ENCODE results near the gene RBCK1. TPM values are rescaled to one million over a fixed set of nuclear protein-coding genes. Genes with fewer than 3 reads are reported as not detected.

The RBCK1 gene
- total and polyA plus RNA-seq, 2 of the 4 experiments (the other 2 are of a cell fraction): 29.9 to 84.2 TPM

DNA sequence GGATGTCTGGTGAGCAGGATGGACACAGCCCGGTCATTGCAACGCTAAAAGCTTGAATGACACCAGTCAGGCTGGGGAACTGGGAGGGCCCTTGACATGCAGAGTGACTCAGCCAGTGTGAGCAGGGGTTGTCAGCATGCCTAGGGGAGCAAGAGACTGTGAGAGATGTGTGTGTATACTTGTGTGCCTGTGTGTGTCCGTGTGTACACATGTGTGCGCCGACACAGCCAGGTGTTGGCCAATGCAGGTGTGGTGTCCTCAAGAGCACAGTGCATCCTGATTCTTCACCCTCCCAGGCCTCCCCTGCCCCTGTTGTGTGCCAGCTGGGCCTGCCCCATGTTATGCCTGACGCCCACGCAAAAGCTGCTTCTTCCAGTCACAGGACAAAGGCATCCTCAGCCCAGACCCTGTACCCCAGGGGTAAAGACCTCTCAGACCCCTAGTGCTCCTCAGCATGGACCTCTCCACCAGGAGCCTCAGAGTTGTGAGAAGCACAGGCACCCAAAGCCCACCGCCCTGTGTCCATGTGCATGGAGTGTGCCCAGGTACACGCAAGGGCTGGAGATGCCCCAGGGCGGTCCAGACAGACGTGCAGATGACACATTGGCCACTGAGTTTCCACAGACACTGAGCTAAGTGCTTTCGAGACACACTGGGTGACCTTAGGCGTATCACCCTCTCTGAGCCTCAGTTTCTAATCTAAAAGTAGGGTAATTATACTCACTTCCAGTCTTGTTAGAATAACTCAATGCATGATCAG, 44.6 kb upstream of the RBCK1 start:
- Histone ChIP-seq H3K36me3 (ENCODE audit: control insufficient read depth, insufficient read depth, low read length) (no peaks in the 10 kb centered on the region), H3K4me2 (ENCODE audit: low read depth, low read length) (no peak overlapping the region), H3K4me1 (ENCODE audit: control insufficient read depth, insufficient read depth, low read length) (peaks cover 26% of the 10 kb centered on the region), H3K79me1 (ENCODE audit: low read depth in 1 of 2, low read length in 2 of 2) (no peaks in the 10 kb centered on the region; a peak in 1 of 4 replicates), H2AFZ (replicated peaks; ENCODE audit: low read length, poor library complexity) (peak overlapping the region; percentile 64), H4K8ac (ENCODE audit: low read depth in 2 of 2, low read length in 2 of 2) (peak overlapping the region; percentile 24 to 45), H2AK9ac (replicated peaks; ENCODE audit: low read depth, low read length, poor library complexity) (peak overlapping the region; percentile 1), H2BK15ac (ENCODE audit: low read depth, low read length) (peak overlapping the region; percentile 95; the same call in 2 of the 3 replicates), H3K27ac (ENCODE audit: insufficient read depth, low read length) (no peak overlapping the region), H3K4me3 (ENCODE audit: insufficient read depth, low read depth, low read length) (no peak overlapping the region), H4K20me1 (ENCODE audit: insufficient read depth, low read length) (no peaks in the 10 kb centered on the region), H2BK120ac (ENCODE audit: low read depth, low read length) (peak overlapping the region; percentile 82), H3K18ac (ENCODE audit: low read depth, low read length) (no peak overlapping the region), H3K23ac (ENCODE audit: low read depth, low read length) (peak overlapping the region; percentile 3; the same call in 1 of the 2 replicates), H3K9me3 (ENCODE audit: control insufficient read depth, insufficient read depth, low read length) (no peaks in the 10 kb centered on the region), H3K9me1 (ENCODE audit: insufficient read depth, low read length) (peaks cover 14% of the 10 kb centered on the region), H2BK5ac (ENCODE audit: low read depth, low read length, poor library complexity, severe bottlenecking) (peak overlapping the region; percentile 18), H4K91ac (ENCODE audit: insufficient read depth, low read depth, low read length) (peak overlapping the region; percentile 88), H3K9ac (ENCODE audit: low read depth, low read length) (0 out of 2 replicates have a peak overlapping the region, but pooled peaks have one; percentile 22), H3K4ac (ENCODE audit: low read depth, low read length) (peak overlapping the region; percentile 71), H3K27me3 (ENCODE audit: control insufficient read depth, insufficient read depth, low read length) (no peaks in the 10 kb centered on the region), H4K5ac (ENCODE audit: low read depth, low read length) (0 out of 2 replicates have a peak overlapping the region, but pooled peaks have one; percentile 8), H2BK20ac (ENCODE audit: low read depth, low read length) (peak overlapping the region; percentile 61), H3K14ac (replicated peaks; ENCODE audit: low read depth, low read length) (peak overlapping the region; percentile 81), H2AK5ac (ENCODE audit: low read depth, low read length) (peak overlapping the region; percentile 77), H3K56ac (ENCODE audit: extremely low read depth, insufficient read depth, low read length) (no peak overlapping the region; the same call in 1 of the 2 replicates)
- whole genome bisulfite sequencing, 2 experiments (ENCODE audit: extremely low coverage in 2 of 2, insufficient read length in 1 of 2): 88% methylated on average over 11 of the region's 13 CpGs; no CpG with 5 or more reads in 1 of the 2 experiments
- in situ Hi-C loops (cut with MboI; ENCODE audit: low sequenced_read_pairs): no loop called here
- intact Hi-C loops (cut with micrococcal nuclease): no loop called here
- TF ChIP-seq CEBPB (IDR thresholded peaks at IDR 0.05; ENCODE audit: low read depth, low read length) (no peak), MAFK (IDR thresholded peaks at IDR 0.05; ENCODE audit: low read depth, low read length) (no peak)
- TF ChIP-seq, protein P1, sequence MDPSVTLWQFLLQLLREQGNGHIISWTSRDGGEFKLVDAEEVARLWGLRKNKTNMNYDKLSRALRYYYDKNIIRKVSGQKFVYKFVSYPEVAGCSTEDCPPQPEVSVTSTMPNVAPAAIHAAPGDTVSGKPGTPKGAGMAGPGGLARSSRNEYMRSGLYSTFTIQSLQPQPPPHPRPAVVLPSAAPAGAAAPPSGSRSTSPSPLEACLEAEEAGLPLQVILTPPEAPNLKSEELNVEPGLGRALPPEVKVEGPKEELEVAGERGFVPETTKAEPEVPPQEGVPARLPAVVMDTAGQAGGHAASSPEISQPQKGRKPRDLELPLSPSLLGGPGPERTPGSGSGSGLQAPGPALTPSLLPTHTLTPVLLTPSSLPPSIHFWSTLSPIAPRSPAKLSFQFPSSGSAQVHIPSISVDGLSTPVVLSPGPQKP (IDR thresholded peaks at IDR 0.05; ENCODE audit: borderline replicate concordance, low read depth, low read length): no peak
- ATAC-seq (ENCODE audit: low read depth): no peak
- no TSS peak for BruUV-seq (replicated peaks)
- CTCF ChIA-PET: interaction anchor here (1.4 kb wide), 1 partner anchor 9 kb away, joined by 9 read pairs; no protein-coding TSS in a partner anchor
- peak; percentile 36 for DNase-seq
- POLR2A ChIA-PET (ENCODE audit: unreplicated experiment): no interaction called here
- dilution Hi-C loops (cut with HindIII; ENCODE audit: low sequenced_read_pairs, unreplicated experiment): no loop called here

All from IMR-90 (cell line).